Measurements from ENCODE around the gene MAPK12.
"Not testable (repeated sequence)": the region's sequence is repeated elsewhere in the genome, so short reads cannot be mapped to it uniquely, and the experiment has no call there.

The MAPK12 gene

DNA sequence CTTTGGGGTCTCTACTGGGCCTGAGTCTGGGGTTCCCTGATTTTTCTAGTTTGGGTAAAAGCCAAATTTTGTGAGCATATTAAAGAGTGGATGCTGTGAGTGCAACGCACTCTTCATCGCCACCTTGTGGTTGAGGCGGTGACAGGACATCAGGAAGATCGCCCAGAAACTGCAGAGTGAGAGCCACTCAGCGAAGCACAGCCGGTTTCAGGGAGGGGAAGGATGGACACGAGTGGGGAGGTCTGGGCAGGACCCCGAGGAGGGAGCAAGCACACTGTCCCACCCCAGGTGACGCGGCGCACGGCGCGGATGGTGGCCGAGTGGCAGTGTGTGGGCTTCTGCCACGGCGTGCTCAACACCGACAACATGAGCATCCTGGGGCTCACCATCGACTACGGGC lies 51.6 kb downstream of the MAPK12 start:
- DNase-seq, result peak; percentile 47

DNA sequence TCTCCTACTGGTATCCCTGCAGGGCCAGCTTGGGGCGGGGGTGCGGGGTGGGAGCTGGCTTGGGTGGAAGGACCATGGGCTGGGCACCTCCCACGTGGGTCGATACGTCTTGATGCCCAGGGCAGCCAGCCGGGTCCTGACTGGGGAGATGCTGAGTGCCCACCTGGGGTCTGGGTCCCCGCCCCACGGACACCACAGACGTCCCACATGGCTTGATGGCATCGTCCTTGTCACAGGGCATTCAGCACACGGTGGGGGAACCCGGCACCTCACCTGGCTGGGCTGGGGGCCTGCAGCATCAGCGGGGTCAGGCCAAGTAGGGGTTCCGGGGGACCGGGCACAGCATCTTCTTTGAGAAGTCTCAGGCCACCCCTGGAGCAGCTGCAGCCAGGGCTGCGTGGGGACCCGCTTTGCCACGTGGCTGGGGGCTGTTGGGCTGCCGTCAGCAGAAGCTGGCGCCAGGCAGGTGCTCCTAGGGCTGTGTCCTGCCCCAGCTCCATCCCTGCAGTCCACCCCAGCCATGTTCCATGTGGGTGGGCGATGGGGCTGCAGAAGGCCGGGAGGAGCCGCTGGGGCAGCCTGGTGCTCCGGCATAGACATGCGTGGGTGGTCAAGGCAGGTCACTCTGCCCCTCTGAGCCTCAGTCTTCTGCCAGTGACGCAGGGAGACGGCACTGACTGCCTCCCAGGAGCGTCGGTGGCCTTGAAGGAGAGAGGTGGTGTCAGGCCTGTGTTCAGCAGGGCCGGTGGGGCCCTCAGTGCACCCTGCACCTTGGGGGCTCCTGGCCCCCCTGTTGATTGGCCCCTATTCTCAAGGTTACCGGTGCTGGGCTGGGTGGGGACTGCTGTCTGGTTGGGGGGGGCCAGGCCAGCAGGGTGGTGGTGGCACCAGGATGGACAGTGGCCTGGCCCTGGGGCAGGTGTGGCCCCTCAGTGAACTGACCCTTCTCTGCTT lies 52.3 kb downstream of the MAPK12 start:
- DNase-seq, result no peak

DNA sequence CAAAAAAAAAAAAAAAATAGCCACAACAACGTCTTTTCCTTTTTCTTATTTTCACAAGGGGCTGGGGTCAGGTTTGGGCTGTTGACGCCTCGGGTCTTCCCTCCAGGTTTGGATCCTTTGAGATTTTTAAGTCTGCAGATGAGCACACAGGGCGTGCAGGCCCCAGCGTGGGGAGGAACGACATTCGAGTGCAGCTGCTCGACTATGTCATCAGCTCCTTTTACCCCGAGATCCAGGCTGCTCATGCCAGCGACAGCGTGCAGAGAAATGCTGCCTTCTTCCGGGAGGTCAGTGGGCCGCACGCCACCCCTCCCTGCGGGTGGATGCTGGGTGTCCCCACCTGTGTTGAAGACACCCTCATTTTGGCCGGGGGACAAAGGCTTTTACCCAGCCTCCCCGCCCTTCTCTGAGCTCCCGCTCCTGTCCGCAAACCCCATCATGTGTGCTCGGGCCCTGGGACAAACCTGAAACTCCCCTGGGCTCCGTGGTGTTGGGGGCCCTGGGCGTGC lies 53.0 kb downstream of the MAPK12 start:
- no peak for DNase-seq

DNA sequence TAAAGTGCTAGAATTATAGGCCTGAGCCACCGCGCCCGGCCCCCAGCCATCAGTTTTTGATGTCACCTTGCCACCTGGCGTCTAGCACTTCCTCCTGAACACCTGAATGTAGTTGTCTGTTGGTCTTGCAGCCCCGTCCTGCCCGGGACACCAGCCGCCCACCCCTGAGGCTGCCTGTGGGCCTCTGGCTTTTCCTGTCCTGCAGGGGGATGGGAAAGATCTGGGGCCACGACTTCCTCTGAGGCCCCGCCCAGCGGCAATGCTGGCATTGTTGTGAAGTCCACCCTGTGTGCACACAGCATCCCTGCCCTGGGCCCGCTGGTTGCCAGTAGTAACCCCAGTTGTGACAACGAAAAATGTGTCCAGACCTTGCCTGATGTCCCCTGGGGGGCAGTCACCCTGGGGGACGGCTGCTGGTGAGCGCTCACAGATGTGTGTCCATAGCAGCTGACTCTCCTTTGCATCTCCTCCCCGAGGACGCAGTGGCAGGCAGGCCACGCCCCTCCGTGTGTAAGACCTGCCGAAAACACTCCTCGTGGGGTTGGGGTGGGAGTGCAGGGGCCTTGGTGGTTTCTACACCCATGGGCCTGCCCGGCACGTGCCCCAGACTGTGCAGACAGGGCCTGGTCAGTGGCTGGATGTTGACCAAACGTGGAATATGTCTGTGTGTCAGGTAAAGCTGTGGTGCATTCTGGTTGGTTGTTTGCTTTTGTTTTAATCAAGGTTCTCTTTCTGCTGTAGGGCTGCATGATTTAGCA lies 53.9 kb downstream of the MAPK12 start:
- DNase-seq, result no peak

DNA sequence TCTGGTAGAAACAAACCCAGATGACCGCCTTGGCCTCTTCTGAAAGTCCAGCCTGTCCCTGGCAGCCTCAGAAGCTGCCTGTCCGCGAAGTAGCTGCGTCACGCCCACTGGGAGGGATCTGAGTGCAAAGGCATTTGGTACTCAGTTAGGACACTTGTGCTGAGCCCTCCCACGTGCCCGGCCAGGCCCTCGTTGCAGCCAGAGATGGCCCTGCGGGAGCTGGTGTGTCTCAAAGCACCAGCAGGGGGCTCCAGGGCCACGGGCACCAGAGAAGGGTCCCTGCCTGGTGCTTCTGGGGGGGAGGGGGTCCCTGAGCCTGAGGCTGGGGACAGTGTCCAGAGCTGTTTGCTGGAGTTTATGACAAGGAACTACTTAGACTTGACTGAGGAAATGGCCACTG lies 54.9 kb downstream of the MAPK12 start:
- DNase-seq, result no peak

DNA sequence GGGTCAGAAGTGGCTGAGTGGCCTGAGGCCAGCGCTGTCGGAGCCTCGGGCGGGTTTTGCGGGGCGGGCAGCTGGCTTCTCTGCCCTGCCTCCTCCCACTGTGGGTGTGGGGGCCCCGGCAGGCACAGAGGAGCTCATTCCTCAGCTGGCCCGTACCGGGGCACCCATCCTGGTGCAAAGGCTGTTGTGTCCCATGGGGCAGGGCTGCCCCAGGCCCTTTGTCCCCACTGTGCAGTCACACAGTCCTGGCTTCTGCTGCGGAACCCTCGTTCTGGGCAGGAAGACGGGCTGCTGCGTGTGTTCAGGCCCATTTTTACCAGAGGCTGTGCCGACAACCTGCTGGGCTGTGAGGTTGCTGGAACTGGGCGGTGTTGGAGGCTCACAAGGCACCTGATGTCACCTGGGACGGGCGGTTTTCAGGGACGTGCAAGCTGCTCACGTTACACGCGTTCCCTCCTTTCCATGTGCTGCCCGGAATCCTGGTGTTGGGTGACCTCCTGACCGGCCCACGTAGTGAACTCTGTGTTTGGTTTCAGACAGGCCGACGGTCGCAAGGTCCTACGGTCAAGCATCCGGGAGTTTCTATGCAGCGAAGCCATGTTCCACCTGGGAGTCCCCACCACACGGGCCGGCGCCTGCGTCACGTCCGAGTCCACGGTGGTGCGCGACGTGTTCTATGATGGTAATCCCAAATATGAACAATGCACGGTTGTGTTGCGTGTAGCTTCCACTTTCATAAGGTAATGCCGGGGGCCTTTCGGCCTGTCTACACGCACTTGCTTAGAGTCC lies 55.5 kb downstream of the MAPK12 start:
- DNase-seq, result no peak

DNA sequence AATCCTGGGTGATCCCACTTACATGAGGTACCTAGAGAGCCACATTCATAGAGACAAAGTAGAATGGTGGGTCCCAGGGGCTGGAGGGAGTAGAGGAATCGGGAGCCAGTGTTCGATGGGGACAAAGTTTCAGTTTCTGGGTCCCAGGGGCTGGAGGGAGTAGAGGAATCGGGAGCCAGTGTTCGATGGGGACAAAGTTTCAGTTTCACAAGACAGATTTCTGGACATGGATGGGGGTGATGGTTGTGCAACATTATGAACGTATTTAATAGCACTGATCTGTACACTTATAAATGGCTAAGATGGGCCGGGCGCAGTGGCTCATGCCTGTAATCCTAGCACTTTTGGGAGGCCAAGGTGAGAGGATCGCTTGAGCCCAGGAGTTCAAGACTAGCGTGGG lies 56.5 kb downstream of the MAPK12 start:
- not testable (repeated sequence) for DNase-seq

DNA sequence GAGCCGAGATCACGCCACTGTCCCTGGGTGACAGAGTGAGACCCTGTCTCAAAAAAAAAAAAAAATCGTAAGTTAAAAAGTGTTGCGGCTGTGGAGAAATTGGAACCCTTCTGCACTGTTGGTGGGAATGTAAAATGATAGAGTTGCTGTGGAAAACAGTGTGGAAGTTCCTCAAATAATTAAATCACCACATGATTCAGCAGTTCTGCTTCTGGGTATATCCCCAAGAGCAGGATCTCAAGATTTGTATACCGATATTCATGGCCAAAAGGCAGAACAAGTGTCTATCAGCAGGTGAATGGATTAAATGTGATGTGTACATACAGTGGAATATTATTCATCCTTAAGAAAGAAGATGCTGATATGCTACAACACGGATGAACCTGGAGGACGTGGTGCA lies 56.9 kb downstream of the MAPK12 start:
- DNase-seq, result no peak

DNA sequence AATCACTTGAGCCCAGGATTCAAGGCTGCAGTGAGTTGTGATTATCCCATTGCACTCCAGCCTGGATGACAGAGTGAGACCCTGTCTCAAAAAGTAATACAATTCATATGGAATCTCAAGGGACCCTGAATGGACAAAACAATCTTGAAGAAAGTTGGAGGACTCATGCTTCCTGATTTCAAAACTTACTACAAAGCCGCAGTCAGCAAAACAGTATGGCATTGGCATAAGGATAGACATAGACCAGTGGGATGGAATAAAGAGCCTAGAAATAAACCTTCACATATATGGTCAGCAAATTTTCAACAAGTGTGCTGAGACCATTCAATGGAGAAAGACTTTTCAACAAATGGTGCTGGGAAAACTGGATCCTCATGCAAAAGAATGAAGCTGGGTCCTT lies 58.2 kb downstream of the MAPK12 start:
- no peak for DNase-seq

Data from activated effector memory CD4-positive, alpha-beta T cell treated with Interleukin-2 at 50 U/mL for 16 hours (primary cell).